OCI-LY7 (cell line): ENCODE results near the gene ANKRD11. TPM values are rescaled to one million over a fixed set of nuclear protein-coding genes. Genes with fewer than 3 reads are reported as not detected.

Experiments used
- BruUV-seq: library from RNA; stranded (reverse); fragments of 400-500 nt; replicated peaks from 2 replicates; lab custom pipeline; 2021; lab: Mats Ljungman, UMichigan
- CTCF ChIA-PET: fragments of 300-600 bp; sonication (Branson Sonifier 250); formaldehyde crosslinking; loops from one replicate; lab custom pipeline; 2022; ENCODE audit warnings: antibody characterized with exemption; ENCODE audit not compliant: unreplicated experiment; lab: Charles Lee
- POLR2A ChIA-PET: fragments of 300-600 bp; sonication (Branson Sonifier 250); formaldehyde crosslinking; loops from one replicate; lab custom pipeline; 2022; ENCODE audit warnings: antibody characterized with exemption; lab: Charles Lee
- DNase-seq: peaks from one replicate; pipeline ENCODE4 v3.0.0-alpha.2; 2015; ENCODE audit warnings: low spot score
- H2AFZ ChIP-seq: fragments of 200-600 bp; sonication (generic), shearing (Covaris generic); 2 replicates; pipeline ENCODE4 v1.6.1; 2014; ENCODE audit warnings: mild to moderate bottlenecking, antibody characterized with exemption, low read length, moderate library complexity
- H3K27ac ChIP-seq: fragments of 200-600 bp; sonication (generic); 2 replicates; pipeline ENCODE4 v1.5.1; 2014; ENCODE audit warnings: mixed run types, low read depth, mild to moderate bottlenecking, moderate library complexity, low read length, inconsistent platforms; ENCODE audit not compliant: poor library complexity, severe bottlenecking
- H3K36me3 ChIP-seq: fragments of 200-600 bp; sonication (generic); 2 replicates; pipeline ENCODE4 v1.6.1; 2014; ENCODE audit warnings: mild to moderate bottlenecking, antibody characterized with exemption, low read length, moderate library complexity, mixed read lengths; ENCODE audit not compliant: insufficient read depth
- H3K4me1 ChIP-seq: fragments of 200-600 bp; sonication (generic); 2 replicates; pipeline ENCODE4 v1.5.1; 2014; ENCODE audit warnings: mild to moderate bottlenecking, low read length; ENCODE audit not compliant: insufficient read depth, poor library complexity, severe bottlenecking
- H3K4me2 ChIP-seq: fragments of 200-600 bp; sonication (generic); 2 replicates; pipeline ENCODE4 v1.6.1; 2014; ENCODE audit warnings: mild to moderate bottlenecking, low read length
- H3K4me3 ChIP-seq: fragments of 200-600 bp; sonication (generic); 2 replicates; pipeline ENCODE4 v1.5.1; 2014; ENCODE audit warnings: mild to moderate bottlenecking, low read depth, low read length; ENCODE audit not compliant: poor library complexity, severe bottlenecking
- H3K79me2 ChIP-seq: fragments of 200-600 bp; sonication (generic); 2 replicates; pipeline ENCODE4 v1.6.1; 2016; ENCODE audit warnings: low read depth, mild to moderate bottlenecking, low read length, moderate library complexity, mixed read lengths; ENCODE audit not compliant: insufficient read depth
- H3K9me2 ChIP-seq: fragments of 200-600 bp; sonication (generic); 2 replicates; pipeline ENCODE4 v1.6.1; 2016; ENCODE audit warnings: mild to moderate bottlenecking, low read length, mixed read lengths; ENCODE audit not compliant: insufficient read depth
- H3K9me3 ChIP-seq: fragments of 200-600 bp; sonication (generic); 2 replicates; pipeline ENCODE4 v1.6.1; 2014; ENCODE audit warnings: mild to moderate bottlenecking, mixed run types, low read length, mixed read lengths
- H4K20me1 ChIP-seq: fragments of 200-600 bp; sonication (generic); 2 replicates; pipeline ENCODE4 v1.6.1; 2014; ENCODE audit warnings: mild to moderate bottlenecking, antibody characterized with exemption, low read length, moderate library complexity, mixed read lengths; ENCODE audit not compliant: insufficient read depth
- CTCF ChIP-seq: fragments of 200-600 bp; sonication (generic); conservative IDR thresholded peaks from 2 replicates; pipeline ENCODE4 v1.5.1; 2014; ENCODE audit warnings: mild to moderate bottlenecking, antibody characterized with exemption, low read length, moderate library complexity, mixed read lengths
- EZH2phosphoT487 ChIP-seq: fragments of 200-600 bp; sonication (generic); IDR thresholded peaks from 2 replicates; pipeline ENCODE4 v1.6.1; 2018; ENCODE audit warnings: low read depth, borderline replicate concordance, mild to moderate bottlenecking, mixed run types, antibody characterized with exemption, low read length, moderate library complexity, mixed read lengths
- intact Hi-C: fragments of 100-400 bp; cut with micrococcal nuclease; formaldehyde crosslinking; loops from one replicate; pipeline ENCODE4 v1.10.0; 2022; ENCODE audit not compliant: unreplicated experiment
- total RNA-seq, 2 experiments: library from RNA; depleted of rRNA in 1 of 2; stranded (reverse); fragments of >200 nt in 1 of 2; shearing (Covaris generic) in 1 of 2; gene quantifications; 2 replicates each; pipeline ENCODE4 v1.2.3, GENCODE V29; 2014 to 2022

The ANKRD11 gene
- total RNA-seq, 2 experiments from 2014 or later, result 89.1 to 251 TPM

GRCh38 chr16:89341279-89341678 lies 149.1 kb downstream of the ANKRD11 start:
- BruUV-seq, result no TSS peak
- H3K9me2 ChIP-seq, result no peaks in the 10 kb centered on the region
- intact Hi-C loops, result no loop called here
- TF ChIP-seq CTCF, result no peak
- TF ChIP-seq EZH2phosphoT487, result no peak
- H3K4me2 ChIP-seq, result no peak overlapping the region
- no peak overlapping the region for H2AFZ ChIP-seq
- peaks cover 19% of the 10 kb centered on the region for H3K36me3 ChIP-seq
- DNase-seq, result no peak
- H3K9me3 ChIP-seq, result no peaks in the 10 kb centered on the region
- H4K20me1 ChIP-seq, result peaks cover 12% of the 10 kb centered on the region; the same call in 1 of the 2 replicates
- ChIA-PET CTCF (no interaction called here), POLR2A (no interaction called here)
- H3K4me1 ChIP-seq, result peaks cover 26% of the 10 kb centered on the region
- peaks cover 99% of the 10 kb centered on the region for H3K79me2 ChIP-seq
- no peak overlapping the region for H3K27ac ChIP-seq
- H3K4me3 ChIP-seq, result no peak overlapping the region

GRCh38 chr16:89338863-89339262 lies 151.5 kb downstream of the ANKRD11 start:
- H3K9me2 ChIP-seq, result no peaks in the 10 kb centered on the region
- intact Hi-C loops, result no loop called here
- ChIA-PET CTCF (no interaction called here), POLR2A (no interaction called here)
- peaks cover 50% of the 10 kb centered on the region for H3K4me1 ChIP-seq
- H2AFZ ChIP-seq, result no peak overlapping the region
- peaks cover 12% of the 10 kb centered on the region; the same call in 1 of the 2 replicates for H4K20me1 ChIP-seq
- H3K4me2 ChIP-seq, result no peak overlapping the region
- no peak for DNase-seq
- no peak overlapping the region for H3K4me3 ChIP-seq
- BruUV-seq, result no TSS peak
- no peaks in the 10 kb centered on the region for H3K9me3 ChIP-seq
- peaks cover 10% of the 10 kb centered on the region for H3K36me3 ChIP-seq
- peaks cover 99% of the 10 kb centered on the region for H3K79me2 ChIP-seq
- no peak overlapping the region for H3K27ac ChIP-seq
- TF ChIP-seq EZH2phosphoT487, result no peak
- no peak for TF ChIP-seq CTCF

- no peak overlapping the region for H3K27ac ChIP-seq
- no TSS peak for BruUV-seq
- H3K36me3 ChIP-seq, result peaks cover under 1% of the 10 kb centered on the region
- H3K4me1 ChIP-seq, result peaks cover 59% of the 10 kb centered on the region
- H3K4me3 ChIP-seq, result no peak overlapping the region
- POLR2A ChIA-PET, result no interaction called here
- no peak for DNase-seq
- no peaks in the 10 kb centered on the region for H3K9me3 ChIP-seq
- TF ChIP-seq EZH2phosphoT487 (no peak), CTCF (no peak)
- H3K79me2 ChIP-seq, result peaks cover 99% of the 10 kb centered on the region
- no peak overlapping the region for H2AFZ ChIP-seq
- CTCF ChIA-PET, result no interaction called here
- no peaks in the 10 kb centered on the region for H3K9me2 ChIP-seq
- H4K20me1 ChIP-seq, result peaks cover 13% of the 10 kb centered on the region; the same call in 1 of the 2 replicates
- H3K4me2 ChIP-seq, result no peak overlapping the region
- intact Hi-C loops, result no loop called here
Measured at GRCh38 chr16:89337965-89338364, 152.4 kb downstream of the ANKRD11 start.
